Mesenchymal stem cell (in vitro differentiated cells and primary cell): Measurements from ENCODE around the gene KRT39.

Source experiments
- DNase-seq: peaks from one replicate; pipeline ENCODE4 v3.0.0-alpha.2; 2013
- H2AFZ ChIP-seq: one replicate; pipeline ENCODE4 v1.6.1; 2013; ENCODE audit warnings: low read depth, mild to moderate bottlenecking, control low read depth, inconsistent platforms, low read length, moderate library complexity
- H2AK5ac ChIP-seq: 2 replicates; pipeline ENCODE4 v1.6.1; 2013; ENCODE audit warnings: low read length, moderate library complexity, mild to moderate bottlenecking, inconsistent platforms; ENCODE audit not compliant: severe bottlenecking
- H2BK120ac ChIP-seq: one replicate; pipeline ENCODE4 v1.6.1; 2013; ENCODE audit warnings: low read depth, mild to moderate bottlenecking, inconsistent platforms, low read length, moderate library complexity
- H2BK12ac ChIP-seq, 2 experiments: one replicate each; pipeline ENCODE4 v1.6.1; 2013; ENCODE audit warnings: inconsistent platforms in 2 of 2, low read length in 2 of 2, mild to moderate bottlenecking in 2 of 2, moderate library complexity in 2 of 2, control low read depth in 1 of 2
- H2BK15ac ChIP-seq: one replicate; pipeline ENCODE4 v1.6.1; 2013; ENCODE audit warnings: mild to moderate bottlenecking, low read depth, inconsistent platforms; ENCODE audit not compliant: poor library complexity, severe bottlenecking
- H2BK5ac ChIP-seq: 2 replicates; pipeline ENCODE4 v1.6.1; 2013; ENCODE audit warnings: low read depth, mild to moderate bottlenecking, low read length, control low read depth, inconsistent platforms; ENCODE audit not compliant: poor library complexity, severe bottlenecking
- H3K14ac ChIP-seq, 2 experiments: one replicate each; pipeline ENCODE4 v1.6.1; 2013; ENCODE audit warnings: inconsistent platforms in 2 of 2, low read length in 2 of 2, control low read depth in 1 of 2, mild to moderate bottlenecking in 1 of 2, moderate library complexity in 1 of 2
- H3K18ac ChIP-seq, 2 experiments: one replicate each; pipeline ENCODE4 v1.6.1; 2013; ENCODE audit warnings: inconsistent platforms in 2 of 2, low read length in 2 of 2, control low read depth in 1 of 2, low read depth in 1 of 2, mild to moderate bottlenecking in 1 of 2
- H3K23ac ChIP-seq, 2 experiments: one replicate each; pipeline ENCODE4 v1.6.1; 2013; ENCODE audit warnings: inconsistent platforms in 2 of 2, low read length in 2 of 2, mild to moderate bottlenecking in 2 of 2, moderate library complexity in 2 of 2, control low read depth in 1 of 2
- H3K27ac ChIP-seq: 2 replicates; pipeline ENCODE4 v1.5.1; 2013; ENCODE audit warnings: mild to moderate bottlenecking, moderate library complexity, low read length, control low read depth, inconsistent platforms; ENCODE audit not compliant: poor library complexity, severe bottlenecking
- H3K27me3 ChIP-seq, 2 experiments: 2 replicates each; pipeline versions ENCODE4 v1.6.1 to v1.7.0; 2013; ENCODE audit warnings: low read length in 2 of 2, mild to moderate bottlenecking in 2 of 2, moderate library complexity in 2 of 2, control low read depth in 1 of 2, inconsistent platforms in 1 of 2; ENCODE audit not compliant: control insufficient read depth in 1 of 2, insufficient read depth in 1 of 2
- H3K36me3 ChIP-seq, 2 experiments: 2 replicates each; pipeline versions ENCODE4 v1.6.1 to v1.7.0; 2013; ENCODE audit warnings: low read length in 2 of 2, control low read depth in 1 of 2, inconsistent platforms in 1 of 2, low read depth in 1 of 2, mild to moderate bottlenecking in 1 of 2; ENCODE audit not compliant: insufficient read depth in 2 of 2, control insufficient read depth in 1 of 2
- H3K4ac ChIP-seq, 2 experiments: one replicate each; pipeline ENCODE4 v1.6.1; 2013; ENCODE audit warnings: inconsistent platforms in 2 of 2, low read length in 2 of 2, mild to moderate bottlenecking in 2 of 2, moderate library complexity in 2 of 2, control low read depth in 1 of 2, low read depth in 1 of 2
- H3K4me1 ChIP-seq: 2 replicates; pipeline ENCODE4 v1.6.1; 2013; ENCODE audit warnings: low read depth, low read length, control low read depth; ENCODE audit not compliant: control insufficient read depth, insufficient read depth
- H3K4me2 ChIP-seq: 2 replicates; pipeline ENCODE4 v1.6.1; 2013; ENCODE audit warnings: low read length, mild to moderate bottlenecking, inconsistent platforms; ENCODE audit not compliant: poor library complexity, severe bottlenecking
- H3K4me3 ChIP-seq, 2 experiments: 2 replicates each; pipeline versions ENCODE4 v1.5.1 to v1.7.0; 2013; ENCODE audit warnings: low read length in 2 of 2, mild to moderate bottlenecking in 2 of 2, control low read depth in 1 of 2, low read depth in 1 of 2; ENCODE audit not compliant: insufficient read depth in 1 of 2
- H3K79me1 ChIP-seq: replicated peaks from 2 replicates; pipeline ENCODE4 v1.6.1; 2013; ENCODE audit warnings: mild to moderate bottlenecking, control low read depth, low read length, inconsistent platforms; ENCODE audit not compliant: poor library complexity, severe bottlenecking
- H3K9ac ChIP-seq: 2 replicates; pipeline ENCODE4 v1.7.0; 2013; ENCODE audit warnings: mild to moderate bottlenecking, low read length, moderate library complexity
- H3K9me3 ChIP-seq: 2 replicates; pipeline ENCODE4 v1.7.0; 2013; ENCODE audit warnings: mild to moderate bottlenecking, low read length; ENCODE audit not compliant: control insufficient read depth
- H4K8ac ChIP-seq: one replicate; pipeline ENCODE4 v1.6.1; 2013; ENCODE audit warnings: inconsistent platforms, mild to moderate bottlenecking, low read length, moderate library complexity
- H4K91ac ChIP-seq: one replicate; pipeline ENCODE4 v1.6.1; 2013; ENCODE audit warnings: mild to moderate bottlenecking, low read length, inconsistent platforms
- WGBS: methylation state at CpG from one replicate; pipeline ENCODE4 v1.1.7; 2013; ENCODE audit warnings: mixed read lengths; 5-methylcytosine and 5-hydroxymethylcytosine counted together

KRT39 gene

GRCh38 chr17:40967582-40967981 lies 834 bp upstream of the KRT39 start:
- no peak overlapping the region for H2BK12ac ChIP-seq
- no peak overlapping the region for H3K4ac ChIP-seq
- H3K27ac ChIP-seq, result no peak overlapping the region
- H3K18ac ChIP-seq, result no peak overlapping the region
- WGBS, result no CpG with 5 or more reads among the region's 1 CpG
- H2AK5ac ChIP-seq, result no peak overlapping the region
- H2BK15ac ChIP-seq, result no peak overlapping the region
- H4K91ac ChIP-seq, result no peak overlapping the region
- no peaks in the 10 kb centered on the region for H3K36me3 ChIP-seq
- no peaks in the 10 kb centered on the region for H3K4me1 ChIP-seq
- H3K4me3 ChIP-seq, result no peak overlapping the region
- DNase-seq, result no peak
- no peak overlapping the region for H3K9ac ChIP-seq
- no peaks in the 10 kb centered on the region for H3K79me1 ChIP-seq
- no peak overlapping the region for H3K4me2 ChIP-seq
- no peak overlapping the region for H3K23ac ChIP-seq
- H3K14ac ChIP-seq, result no peak overlapping the region
- H2BK5ac ChIP-seq, result no peak overlapping the region
- no peak overlapping the region for H2BK120ac ChIP-seq
- H3K27me3 ChIP-seq, result no peaks in the 10 kb centered on the region
- no peaks in the 10 kb centered on the region for H3K9me3 ChIP-seq
- H2AFZ ChIP-seq, result no peak overlapping the region
- no peak overlapping the region for H4K8ac ChIP-seq

- Histone ChIP-seq H3K9me3 (no peaks in the 10 kb centered on the region), H3K18ac (no peak overlapping the region), H4K91ac (no peak overlapping the region), H3K9ac (no peak overlapping the region), H4K8ac (no peak overlapping the region), H2BK15ac (no peak overlapping the region), H3K36me3 (no peaks in the 10 kb centered on the region), H3K79me1 (no peaks in the 10 kb centered on the region), H2AFZ (no peak overlapping the region), H2BK12ac (no peak overlapping the region), H3K4ac (no peak overlapping the region), H2AK5ac (no peak overlapping the region), H3K4me1 (peaks cover 4% of the 10 kb centered on the region), H3K27me3 (no peaks in the 10 kb centered on the region), H2BK5ac (no peak overlapping the region), H3K14ac (no peak overlapping the region), H3K4me2 (no peak overlapping the region), H3K4me3 (no peak overlapping the region), H3K23ac (no peak overlapping the region), H2BK120ac (no peak overlapping the region), H3K27ac (no peak overlapping the region)
- peak; percentile 20 for DNase-seq
- WGBS, result no CpG with 5 or more reads among the region's 1 CpG
These were observed 2.9 kb downstream of the KRT39 start for GRCh38 chr17:40963838-40964237.

- no peak overlapping the region for H2BK120ac ChIP-seq
- H3K14ac ChIP-seq, result no peak overlapping the region
- H2AK5ac ChIP-seq, result no peak overlapping the region
- no peak overlapping the region for H3K23ac ChIP-seq
- no peak overlapping the region for H3K4ac ChIP-seq
- no peaks in the 10 kb centered on the region for H3K9me3 ChIP-seq
- H3K27ac ChIP-seq, result no peak overlapping the region
- no peak overlapping the region for H2BK12ac ChIP-seq
- no peak overlapping the region for H3K18ac ChIP-seq
- no peak overlapping the region for H4K91ac ChIP-seq
- peaks cover 8% of the 10 kb centered on the region for H3K4me1 ChIP-seq
- no peaks in the 10 kb centered on the region for H3K36me3 ChIP-seq
- H2BK15ac ChIP-seq, result no peak overlapping the region
- WGBS, result 94% methylated on average over 4 of the region's 4 CpGs
- no peak overlapping the region for H3K4me3 ChIP-seq
- H3K79me1 ChIP-seq, result no peaks in the 10 kb centered on the region
- H4K8ac ChIP-seq, result no peak overlapping the region
- no peak overlapping the region for H3K9ac ChIP-seq
- no peak overlapping the region for H2AFZ ChIP-seq
- no peak for DNase-seq
- H3K27me3 ChIP-seq, result no peaks in the 10 kb centered on the region
- H2BK5ac ChIP-seq, result no peak overlapping the region
- no peak overlapping the region for H3K4me2 ChIP-seq
These were observed 4.6 kb downstream of the KRT39 start for GRCh38 chr17:40962059-40962561.

- Histone ChIP-seq H3K4me2 (no peak overlapping the region), H3K36me3 (no peaks in the 10 kb centered on the region), H4K91ac (no peak overlapping the region), H3K9me3 (no peaks in the 10 kb centered on the region), H2BK15ac (no peak overlapping the region), H2AK5ac (no peak overlapping the region), H3K27me3 (no peaks in the 10 kb centered on the region), H3K23ac (no peak overlapping the region), H3K14ac (no peak overlapping the region), H3K79me1 (no peaks in the 10 kb centered on the region), H2BK120ac (no peak overlapping the region), H3K9ac (no peak overlapping the region), H3K4me1 (peaks cover 8% of the 10 kb centered on the region), H2BK12ac (no peak overlapping the region), H3K27ac (no peak overlapping the region), H3K4ac (no peak overlapping the region), H2AFZ (no peak overlapping the region), H3K4me3 (no peak overlapping the region), H3K18ac (no peak overlapping the region), H2BK5ac (no peak overlapping the region), H4K8ac (no peak overlapping the region)
- no peak for DNase-seq
- WGBS, result no CpG with 5 or more reads among the region's 1 CpG
These were observed 5.2 kb downstream of the KRT39 start for GRCh38 chr17:40961591-40961990.
